A673 (cell line): Measurements from ENCODE around the gene GET4.

Experiments used
- CTCF ChIP-seq: fragments of 300-800, 200-600 bp; sonication (generic); conservative IDR thresholded peaks from 2 replicates; pipeline ENCODE4 v1.5.1; 2017; ENCODE audit warnings: low read depth, mild to moderate bottlenecking, antibody characterized with exemption, low read length, moderate library complexity, mixed read lengths
- EZH2 ChIP-seq: fragments of 200-600 bp; sonication (generic); IDR thresholded peaks from 2 replicates; pipeline ENCODE4 v1.6.1; 2017; ENCODE audit warnings: borderline replicate concordance, low read depth, mild to moderate bottlenecking, mixed read lengths, antibody characterized with exemption, low read length; ENCODE audit not compliant: poor library complexity, severe bottlenecking

DNA sequence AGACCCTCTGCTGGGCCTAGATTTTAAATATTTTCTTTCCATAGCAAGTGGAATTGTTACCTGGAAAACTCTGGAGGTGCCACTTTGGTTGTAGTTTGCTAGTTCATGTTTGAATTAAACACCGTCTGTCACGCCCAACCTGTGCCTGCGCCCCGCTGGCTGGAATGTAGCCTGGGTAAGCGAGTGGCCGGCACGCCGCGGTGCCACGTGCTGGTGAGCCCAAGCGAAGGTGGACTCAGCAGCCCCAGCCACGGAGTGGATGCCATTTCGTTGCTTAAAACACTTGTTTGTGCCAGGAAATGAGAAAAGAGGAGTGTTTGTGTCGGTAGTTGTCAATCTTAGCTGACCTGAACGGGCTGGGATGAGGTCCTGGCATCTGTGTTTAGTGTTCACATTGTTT is 2.7 kb downstream of the GET4 start:
- TF ChIP-seq EZH2 (no peak), CTCF (no peak)
